Muscle layer of colon (tissue), 2 donors: ENCODE data around the gene USP21.

Source experiments
- H3K27ac ChIP-seq: one replicate; pipeline ENCODE4 v1.7.0; 2013; ENCODE audit warnings: low read depth, mild to moderate bottlenecking, low read length, moderate library complexity
- H3K27me3 ChIP-seq, 2 donors: one replicate each; pipeline ENCODE4 v1.7.0; 2013; ENCODE audit warnings: low read length in 2 of 2, mild to moderate bottlenecking in 2 of 2; ENCODE audit not compliant: insufficient read depth in 2 of 2, control insufficient read depth in 1 of 2
- H3K36me3 ChIP-seq: one replicate; pipeline ENCODE4 v1.7.0; 2013; ENCODE audit warnings: mild to moderate bottlenecking, low read length; ENCODE audit not compliant: insufficient read depth
- H3K4me1 ChIP-seq: one replicate; pipeline ENCODE4 v1.7.0; 2013; ENCODE audit warnings: mild to moderate bottlenecking, low read length; ENCODE audit not compliant: insufficient read depth
- H3K4me3 ChIP-seq, 2 donors: one replicate each; pipeline ENCODE4 v1.7.0; 2013; ENCODE audit warnings: low read length in 2 of 2, low read depth in 1 of 2, mild to moderate bottlenecking in 1 of 2, moderate library complexity in 1 of 2
- H3K9ac ChIP-seq: one replicate; pipeline ENCODE4 v1.7.0; 2013; ENCODE audit warnings: low read length
- H3K9me3 ChIP-seq: one replicate; pipeline ENCODE4 v1.7.0; 2013; ENCODE audit warnings: mild to moderate bottlenecking, low read length
- donor health status: abdominal sarcoma.
- donor health status: Adenocarcinoma of cecum.

Gene USP21

GRCh38 chr1:161140755-161141400, 18.4 kb upstream of the USP21 start:
- Histone ChIP-seq H3K36me3 (no peaks in the 10 kb centered on the region), H3K9ac (no peak overlapping the region), H3K4me3 (no peak overlapping the region), H3K27me3 (no peaks in the 10 kb centered on the region), H3K4me1 (no peaks in the 10 kb centered on the region), H3K27ac (no peak overlapping the region), H3K9me3 (no peaks in the 10 kb centered on the region)

GRCh38 chr1:161145832-161146231, 13.5 kb upstream of the USP21 start:
- Histone ChIP-seq H3K4me1 (no peaks in the 10 kb centered on the region), H3K36me3 (no peaks in the 10 kb centered on the region)

DNA sequence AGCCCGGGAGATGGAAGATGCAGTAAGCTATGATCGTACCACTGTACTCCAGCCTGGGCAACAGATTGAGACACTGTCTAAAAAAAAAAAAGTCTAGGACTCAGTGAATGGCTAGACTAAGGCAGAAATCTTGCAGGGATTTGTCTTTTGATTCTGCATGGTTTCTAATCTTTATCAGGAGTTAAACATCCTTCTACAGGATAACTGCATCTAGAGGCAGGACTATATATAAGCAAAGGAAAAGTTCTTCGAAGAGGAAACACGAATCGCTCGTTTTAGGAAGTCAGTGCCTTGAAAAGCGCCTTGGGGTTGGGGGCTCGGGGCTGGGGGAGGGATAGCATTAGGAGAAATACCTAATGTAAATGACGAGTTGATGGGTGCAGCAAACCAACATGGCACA, 6.1 kb upstream of the USP21 start:
- no peaks in the 10 kb centered on the region for H3K9me3 ChIP-seq
- H3K27ac ChIP-seq = peak overlapping the region; percentile 42
- no peak overlapping the region for H3K9ac ChIP-seq
- H3K27me3 ChIP-seq = no peaks in the 10 kb centered on the region
- H3K36me3 ChIP-seq = peaks cover 12% of the 10 kb centered on the region
- H3K4me1 ChIP-seq = peaks cover 11% of the 10 kb centered on the region
- peak overlapping the region in 1 of 2 donors; percentile 85 for H3K4me3 ChIP-seq

More at GRCh38 chr1:161145832-161146231, 13.5 kb upstream of the USP21 start:
- Histone ChIP-seq H3K9me3 (no peaks in the 10 kb centered on the region), H3K9ac (no peak overlapping the region), H3K4me3 (no peak overlapping the region), H3K27ac (no peak overlapping the region), H3K27me3 (no peaks in the 10 kb centered on the region)

- Histone ChIP-seq H3K27ac (peak within 1 kb of the TSS; percentile 89), H3K4me1 (peaks cover 16% of the 10 kb centered on the region), H3K36me3 (peaks cover 15% of the 10 kb centered on the region), H3K9ac (peak within 1 kb of the TSS; percentile 92), H3K4me3 (peak within 1 kb of the TSS; percentile 53 to 85), H3K27me3 (no peaks in the 10 kb centered on the region), H3K9me3 (no peaks in the 10 kb centered on the region)
Observed at GRCh38 chr1:161153682-161154337, 5.5 kb upstream of the USP21 start, which contains the start of gene UFC1. TSS of gene UFC1 (plus strand) at chr1:161153978. CDS start at chr1:161153998, 20 bp downstream.

DNA sequence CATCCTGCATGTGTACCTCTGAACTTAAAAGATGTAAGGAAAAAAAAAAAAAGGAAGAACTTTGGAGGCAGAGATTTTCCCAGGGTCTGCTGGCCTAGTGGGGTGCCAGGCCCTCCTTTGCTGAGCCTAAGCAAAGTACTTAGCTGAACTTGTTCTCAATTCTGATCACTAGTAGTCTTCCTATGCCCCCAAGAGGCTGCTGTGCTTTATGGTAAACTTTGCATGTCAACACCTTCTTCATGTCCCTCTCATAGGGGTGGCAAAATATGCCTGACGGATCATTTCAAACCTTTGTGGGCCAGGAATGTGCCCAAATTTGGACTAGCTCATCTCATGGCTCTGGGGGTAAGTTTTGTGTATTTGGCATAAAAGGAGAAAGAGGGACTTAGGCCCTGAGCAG, 1.4 kb upstream of the USP21 start:
- Histone ChIP-seq H3K4me1 (peaks cover 35% of the 10 kb centered on the region), H3K27me3 (no peaks in the 10 kb centered on the region), H3K4me3 (no peak overlapping the region), H3K27ac (no peak overlapping the region), H3K36me3 (peaks cover 34% of the 10 kb centered on the region), H3K9ac (no peak overlapping the region), H3K9me3 (no peaks in the 10 kb centered on the region)

DNA sequence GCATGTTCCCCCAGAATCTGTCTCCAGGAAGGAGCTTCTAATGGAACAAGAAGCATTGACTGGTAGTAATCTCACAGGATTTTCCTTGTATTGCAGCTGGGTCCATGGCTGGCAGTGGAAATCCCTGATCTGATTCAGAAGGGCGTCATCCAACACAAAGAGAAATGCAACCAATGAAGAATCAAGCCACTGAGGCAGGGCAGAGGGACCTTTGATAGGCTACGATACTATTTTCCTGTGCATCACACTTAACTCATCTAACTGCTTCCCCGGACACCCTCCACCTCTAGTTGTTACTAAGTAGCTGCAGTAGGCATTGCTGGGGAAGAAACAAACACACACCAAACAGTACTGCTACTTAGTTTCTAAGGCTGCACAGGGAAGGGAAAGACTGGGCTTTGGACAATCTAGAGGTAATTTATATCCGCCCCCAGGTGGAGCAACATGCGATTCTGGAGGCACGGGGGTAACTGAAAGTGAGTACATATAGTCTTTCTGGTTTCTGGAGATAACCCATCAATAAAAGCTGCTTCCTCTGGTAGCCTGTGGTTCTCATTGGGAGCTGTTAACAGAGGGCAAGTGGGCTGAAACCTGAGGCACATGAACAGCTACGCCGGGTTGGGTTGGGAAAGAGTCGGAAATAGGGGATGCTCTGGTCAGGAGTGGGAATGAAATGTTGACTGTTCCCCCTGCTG, 837 bp upstream of the USP21 start:
- peak overlapping the region; percentile 85 for H3K27ac ChIP-seq
- H3K9me3 ChIP-seq = no peaks in the 10 kb centered on the region
- peaks cover 32% of the 10 kb centered on the region for H3K4me1 ChIP-seq
- H3K4me3 ChIP-seq = peak overlapping the region in 1 of 2 donors; percentile 64
- H3K9ac ChIP-seq = peak overlapping the region; percentile 79
- H3K36me3 ChIP-seq = peaks cover 40% of the 10 kb centered on the region
- no peaks in the 10 kb centered on the region for H3K27me3 ChIP-seq

- no peaks in the 10 kb centered on the region for H3K9me3 ChIP-seq
- peak overlapping the region; percentile 79 for H3K9ac ChIP-seq
- peak overlapping the region; percentile 64 to 85 for H3K4me3 ChIP-seq
- H3K27ac ChIP-seq = peak overlapping the region; percentile 85
- H3K36me3 ChIP-seq = peaks cover 54% of the 10 kb centered on the region
- no peaks in the 10 kb centered on the region for H3K27me3 ChIP-seq
- H3K4me1 ChIP-seq = peaks cover 27% of the 10 kb centered on the region
Observed at GRCh38 chr1:161159913-161160243, 578 bp downstream of the USP21 start.

DNA sequence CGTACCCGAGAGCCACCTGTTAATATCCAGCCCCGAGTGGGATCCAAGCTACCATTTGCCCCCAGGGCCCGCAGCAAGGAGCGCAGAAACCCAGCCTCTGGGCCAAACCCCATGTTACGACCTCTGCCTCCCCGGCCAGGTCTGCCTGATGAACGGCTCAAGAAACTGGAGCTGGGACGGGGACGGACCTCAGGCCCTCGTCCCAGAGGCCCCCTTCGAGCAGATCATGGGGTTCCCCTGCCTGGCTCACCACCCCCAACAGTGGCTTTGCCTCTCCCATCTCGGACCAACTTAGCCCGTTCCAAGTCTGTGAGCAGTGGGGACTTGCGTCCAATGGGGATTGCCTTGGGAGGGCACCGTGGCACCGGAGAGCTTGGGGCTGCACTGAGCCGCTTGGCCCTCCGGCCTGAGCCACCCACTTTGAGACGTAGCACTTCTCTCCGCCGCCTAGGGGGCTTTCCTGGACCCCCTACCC, 1.4 kb downstream of the USP21 start:
- Histone ChIP-seq H3K27ac (no peak overlapping the region), H3K4me1 (peaks cover 32% of the 10 kb centered on the region), H3K27me3 (no peaks in the 10 kb centered on the region), H3K9ac (no peak overlapping the region), H3K9me3 (no peaks in the 10 kb centered on the region), H3K4me3 (peak overlapping the region in 1 of 2 donors; percentile 64), H3K36me3 (peaks cover 55% of the 10 kb centered on the region)

DNA sequence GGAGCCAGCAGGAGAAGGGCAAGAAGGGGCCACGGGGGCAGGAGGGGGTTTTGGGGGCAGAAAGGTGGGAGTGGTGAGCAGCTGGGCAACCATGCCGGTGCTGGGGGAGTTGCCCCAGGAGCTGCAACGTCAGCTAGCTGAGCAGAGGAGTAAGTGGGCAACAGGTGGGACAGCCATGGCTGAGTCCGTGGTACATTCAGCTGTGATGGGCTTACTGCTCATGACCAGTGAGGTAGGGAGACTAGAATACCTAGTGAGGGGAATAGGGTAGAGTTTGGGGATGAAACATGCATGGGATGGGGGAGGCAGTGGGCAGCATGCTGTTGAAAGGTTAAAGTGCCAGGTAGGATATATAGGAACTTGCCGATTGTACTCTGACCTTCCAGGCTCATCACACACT, 2.4 kb downstream of the USP21 start:
- H3K36me3 ChIP-seq = peaks cover 55% of the 10 kb centered on the region
- H3K27me3 ChIP-seq = no peaks in the 10 kb centered on the region
- no peak overlapping the region for H3K9ac ChIP-seq
- H3K27ac ChIP-seq = no peak overlapping the region
- H3K9me3 ChIP-seq = no peaks in the 10 kb centered on the region
- H3K4me1 ChIP-seq = peaks cover 32% of the 10 kb centered on the region
- no peak overlapping the region for H3K4me3 ChIP-seq

- Histone ChIP-seq H3K27me3 (no peaks in the 10 kb centered on the region), H3K4me1 (peaks cover 34% of the 10 kb centered on the region), H3K9me3 (no peaks in the 10 kb centered on the region), H3K4me3 (no peak overlapping the region), H3K9ac (no peak overlapping the region), H3K36me3 (peaks cover 52% of the 10 kb centered on the region), H3K27ac (no peak overlapping the region)
Observed at GRCh38 chr1:161162052-161162451, 2.8 kb downstream of the USP21 start.

DNA sequence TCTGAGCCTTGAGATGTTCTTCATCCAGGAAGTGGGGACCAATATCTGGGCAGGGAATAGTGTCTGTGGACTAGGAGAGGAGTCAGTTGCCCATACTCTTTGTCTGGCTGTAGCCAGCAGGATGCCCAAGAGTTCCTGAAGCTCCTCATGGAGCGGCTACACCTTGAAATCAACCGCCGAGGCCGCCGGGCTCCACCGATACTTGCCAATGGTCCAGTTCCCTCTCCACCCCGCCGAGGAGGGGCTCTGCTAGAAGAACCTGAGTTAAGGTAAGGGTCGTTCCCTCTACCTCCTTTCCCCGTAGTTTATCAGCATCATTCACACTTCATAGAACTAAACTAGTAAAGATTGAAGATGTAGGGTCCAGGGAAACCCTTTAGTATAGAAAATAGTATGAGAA, 3.5 kb downstream of the USP21 start:
- Histone ChIP-seq H3K9ac (no peak overlapping the region), H3K36me3 (peaks cover 47% of the 10 kb centered on the region), H3K27me3 (no peaks in the 10 kb centered on the region), H3K9me3 (no peaks in the 10 kb centered on the region), H3K27ac (no peak overlapping the region), H3K4me1 (peaks cover 42% of the 10 kb centered on the region), H3K4me3 (no peak overlapping the region)
